B cell (primary cell): ENCODE data around the gene ATP4B. TPM values are rescaled to one million over a fixed set of nuclear protein-coding genes. Genes with fewer than 3 reads are reported as not detected.

ENCODE experiments used
- ATAC-seq: fragments of 200-7000 bp; cut with Tn5 transposase; one replicate; pipeline ENCODE4 v1.10.0; 2021; ENCODE audit warnings: low read depth, mild to moderate bottlenecking, moderate number of reproducible peaks, moderate library complexity
- CTCF ChIA-PET: fragments of 350-600 bp; sonication (Branson Sonifier 250); formaldehyde crosslinking; loops from one replicate; lab custom pipeline; 2021; ENCODE audit warnings: antibody characterized with exemption, inconsistent platforms; lab: Charles Lee
- POLR2A ChIA-PET: fragments of 350-600 bp; sonication (Branson Sonifier 250); formaldehyde crosslinking; loops from one replicate; lab custom pipeline; 2021; ENCODE audit warnings: antibody characterized with exemption; lab: Charles Lee
- DNase-seq: peaks from one replicate; pipeline ENCODE4 v3.0.0; 2013
- H2AFZ ChIP-seq: 2 replicates; pipeline ENCODE4 v1.6.1; 2012; ENCODE audit warnings: mild to moderate bottlenecking, low read depth, low read length; ENCODE audit not compliant: insufficient read depth, poor library complexity, severe bottlenecking
- H3K27ac ChIP-seq, 2 donors: 1 replicate in 1 of 2; 2 replicates in 1 of 2; pipeline ENCODE4 v1.5.1; 2012 to 2013; ENCODE audit warnings: low read length in 2 of 2, mild to moderate bottlenecking in 2 of 2, moderate library complexity in 1 of 2
- H3K27me3 ChIP-seq, 4 experiments: fragments of 200-600 bp in 1 of 4; sonication (generic) in 1 of 4; replicated peaks in 1 of 4; 1 replicate in 2 of 4; 2 replicates in 2 of 4; pipeline versions ENCODE4 v1.6.1 to v1.7.0; 2013 to 2016; ENCODE audit warnings: low read length in 3 of 4, mild to moderate bottlenecking in 2 of 4, mixed read lengths in 1 of 4, moderate library complexity in 1 of 4; ENCODE audit not compliant: insufficient read depth in 4 of 4, control insufficient read depth in 3 of 4; ENCODE audit errors: control extremely low read depth in 1 of 4
- H3K36me3 ChIP-seq, 2 experiments: replicated peaks in 1 of 2; 1 replicate in 1 of 2; 2 replicates in 1 of 2; pipeline versions ENCODE4 v1.6.1 to v1.7.1; 2013; ENCODE audit warnings: low read length in 1 of 2; ENCODE audit not compliant: insufficient read depth in 2 of 2, control insufficient read depth in 1 of 2; ENCODE audit errors: control extremely low read depth in 1 of 2, extremely low read depth in 1 of 2
- H3K4me1 ChIP-seq, 2 donors: fragments of 200-600 bp in 1 of 2; sonication (generic) in 1 of 2; 1 replicate in 1 of 2; 2 replicates in 1 of 2; pipeline versions ENCODE4 v1.5.1 to v1.6.1; 2013 to 2017; ENCODE audit warnings: low read length in 2 of 2; ENCODE audit not compliant: control insufficient read depth in 2 of 2, insufficient read depth in 2 of 2
- H3K4me2 ChIP-seq: replicated peaks from 2 replicates; pipeline ENCODE3; 2012; ENCODE audit warnings: mild to moderate bottlenecking, low read depth, low read length; ENCODE audit not compliant: poor library complexity, severe bottlenecking
- H3K4me3 ChIP-seq, 5 experiments: fragments of 200-600 bp in 1 of 5; sonication (generic) in 1 of 5; 1 replicate in 3 of 5; 2 replicates in 2 of 5; pipeline versions ENCODE4 v1.5.1 to v1.7.0; 2011 to 2016; ENCODE audit warnings: low read length in 4 of 5, mild to moderate bottlenecking in 4 of 5, low read depth in 2 of 5, control low read depth in 1 of 5, moderate library complexity in 1 of 5; ENCODE audit not compliant: insufficient read depth in 1 of 5; ENCODE audit errors: control extremely low read depth in 1 of 5, extremely low read depth in 1 of 5
- H3K79me2 ChIP-seq: fragments of 200-600 bp; sonication (generic); one replicate; pipeline ENCODE4 v1.6.0; 2016; ENCODE audit warnings: low read length; ENCODE audit not compliant: control insufficient read depth, insufficient read depth
- H3K9ac ChIP-seq: fragments of 200-600 bp; sonication (generic); 2 replicates; pipeline ENCODE4 v1.6.1; 2017; ENCODE audit warnings: mild to moderate bottlenecking, low read length, moderate library complexity
- H3K9me3 ChIP-seq, 3 donors: one replicate each; pipeline versions ENCODE4 v1.6.1 to v1.7.1; 2013; ENCODE audit warnings: low read length in 2 of 3; ENCODE audit not compliant: control insufficient read depth in 2 of 3, insufficient read depth in 1 of 3; ENCODE audit errors: control extremely low read depth in 1 of 3
- H4K20me1 ChIP-seq: 2 replicates; pipeline ENCODE4 v1.6.0; 2012; ENCODE audit warnings: mild to moderate bottlenecking, low read length; ENCODE audit not compliant: insufficient read depth, control insufficient read depth, poor library complexity, severe bottlenecking
- H3K27ac Mint-ChIP-seq: one replicate; pipeline ENCODE4 v1.8.0; 2021; ENCODE audit warnings: mixed read lengths
- H3K27me3 Mint-ChIP-seq: one replicate; pipeline ENCODE4 v1.8.0; 2021; ENCODE audit warnings: mixed read lengths
- H3K4me1 Mint-ChIP-seq: one replicate; pipeline ENCODE4 v1.8.0; 2021; ENCODE audit warnings: mixed read lengths
- H3K4me3 Mint-ChIP-seq: one replicate; pipeline ENCODE4 v1.8.0; 2021; ENCODE audit warnings: mixed read lengths
- H3K9me3 Mint-ChIP-seq: one replicate; pipeline ENCODE4 v1.8.0; 2022; ENCODE audit warnings: mixed read lengths; ENCODE audit not compliant: insufficient read depth
- CTCF ChIP-seq: fragments of 200-600 bp; IDR thresholded peaks from one replicate; pipeline ENCODE4 v1.8.0; 2022; ENCODE audit warnings: antibody characterized with exemption, mild to moderate bottlenecking
- EZH2 ChIP-seq: IDR thresholded peaks from 2 replicates; pipeline ENCODE4 v1.6.1; 2012; ENCODE audit warnings: borderline replicate concordance, low read depth, mild to moderate bottlenecking, moderate library complexity, low read length; ENCODE audit not compliant: insufficient read depth, poor library complexity, severe bottlenecking
- WGBS: methylation state at CpG from one replicate; pipeline ENCODE4 v1.1.5; 2013; ENCODE audit warnings: missing lambda C conversion rate; ENCODE audit not compliant: insufficient coverage; 5-methylcytosine and 5-hydroxymethylcytosine counted together
- intact Hi-C: fragments of 100-400 bp; cut with micrococcal nuclease; formaldehyde crosslinking; loops from one replicate; pipeline ENCODE4 v1.10.0; 2022
- polyA plus RNA-seq: library from polyadenylated mRNA; depleted of rRNA; stranded (reverse); fragments of >200 nt; gene quantifications from 2 replicates; pipeline ENCODE4 v1.2.3, GENCODE V29; 2012
- total RNA-seq, 2 donors: library from RNA; stranded (reverse); fragments of 120-200 nt in 1 of 2; gene quantifications; 1 replicate in 1 of 2; 2 replicates in 1 of 2; pipeline versions ENCODE4 v1.2.3 to v1.2.4, GENCODE V29; 2013 to 2022

ATP4B gene
- total and polyA plus RNA-seq, 2 donors (not counting 1 experiment from before 2014, with no cell fraction given) = not detected

GRCh38 chr13:113671066-113672001 lies 13.3 kb upstream of the ATP4B start:
- DNase-seq (no peak), ATAC-seq (no peak)
- H3K36me3 ChIP-seq = no peaks in the 10 kb centered on the region
- CTCF ChIA-PET = no interaction called here
- POLR2A ChIA-PET = no interaction called here
- H2AFZ ChIP-seq = no peak overlapping the region
- TF ChIP-seq EZH2 = no peak
- no peak for TF ChIP-seq CTCF
- H3K9ac ChIP-seq = no peak overlapping the region
- Mint-ChIP-seq H3K4me3 (no peak overlapping the region), H3K27me3 (peaks cover 7% of the 10 kb centered on the region), H3K27ac (no peak overlapping the region), H3K9me3 (no peaks in the 10 kb centered on the region), H3K4me1 (no peaks in the 10 kb centered on the region)
- H3K27me3 ChIP-seq = peaks cover 0 to 4% (median 0%) of the 10 kb centered on the region in 4 experiments
- H3K27ac ChIP-seq = no peak overlapping the region
- no peaks in the 10 kb centered on the region for H3K79me2 ChIP-seq
- no peak overlapping the region for H3K4me3 ChIP-seq
- no peak overlapping the region for H3K4me2 ChIP-seq
- no peaks in the 10 kb centered on the region for H3K4me1 ChIP-seq
- no peaks in the 10 kb centered on the region for H4K20me1 ChIP-seq
- H3K9me3 ChIP-seq = peaks cover 0 to 3% (median 0%) of the 10 kb centered on the region in 3 donors
- 93% methylated on average over 54 of the region's 54 CpGs for WGBS
- intact Hi-C loops = no loop called here

GRCh38 chr13:113670541-113670940 lies 12.5 kb upstream of the ATP4B start:
- ATAC-seq = no peak
- no peak for DNase-seq
- peaks cover 7% of the 10 kb centered on the region for H3K27me3 Mint-ChIP-seq
- 95% methylated on average over 15 of the region's 19 CpGs for WGBS
- no peaks in the 10 kb centered on the region for H4K20me1 ChIP-seq
- H3K79me2 ChIP-seq = no peaks in the 10 kb centered on the region
- POLR2A ChIA-PET = no interaction called here
- no peaks in the 10 kb centered on the region for H3K9me3 Mint-ChIP-seq
- H3K4me2 ChIP-seq = no peak overlapping the region
- intact Hi-C loops = no loop called here
- no peak overlapping the region for H3K27ac Mint-ChIP-seq
- CTCF ChIA-PET = no interaction called here
- no peaks in the 10 kb centered on the region for H3K36me3 ChIP-seq
- H3K4me1 Mint-ChIP-seq = no peaks in the 10 kb centered on the region
- no peaks in the 10 kb centered on the region for H3K4me1 ChIP-seq
- H3K4me3 Mint-ChIP-seq = no peak overlapping the region
- H3K9ac ChIP-seq = no peak overlapping the region
- H2AFZ ChIP-seq = no peak overlapping the region
- TF ChIP-seq EZH2 (no peak), CTCF (no peak)
- H3K4me3 ChIP-seq = no peak overlapping the region
- peaks cover 0 to 6% (median 0%) of the 10 kb centered on the region in 3 donors for H3K9me3 ChIP-seq
- H3K27me3 ChIP-seq = peaks cover 0 to 8% (median 0%) of the 10 kb centered on the region in 4 experiments
- H3K27ac ChIP-seq = no peak overlapping the region
